K562 (cell line): Measurements from ENCODE around the gene BDH1. TPM values are rescaled to one million over a fixed set of nuclear protein-coding genes. Genes with fewer than 3 reads are reported as not detected.

Experiments used
- ATF6 ChIP-seq: sonication (generic); formaldehyde crosslinking; IDR thresholded peaks from 2 replicates; pipeline ENCODE4 v1.4.0; 2020; ENCODE audit warnings: mild to moderate bottlenecking, missing genetic modification reagents
- FOXO4 ChIP-seq: fragments of 450-650 bp; formaldehyde crosslinking; IDR thresholded peaks from 2 replicates; pipeline ENCODE4 v1.4.0; 2020; ENCODE audit warnings: mild to moderate bottlenecking, moderate library complexity
- GTF2E2 ChIP-seq: fragments of 200-800 bp; sonication (Bioruptor generic); IDR thresholded peaks from 2 replicates; pipeline ENCODE4 v1.6.1; 2016; ENCODE audit warnings: missing genetic modification characterization, missing compliant biosample characterization
- KLF1 ChIP-seq: fragments of 450-650 bp; IDR thresholded peaks from 2 replicates; pipeline ENCODE4 v1.6.1; 2016; ENCODE audit warnings: missing genetic modification characterization, missing compliant biosample characterization
- MYC ChIP-seq, 2 experiments: fragments of 250-450 bp in 1 of 2; sonication (Bioruptor Pico) in 1 of 2; IDR thresholded peaks; 2 replicates each; pipeline versions ENCODE4 v1.5.1 to v1.6.1; 2012 to 2021; ENCODE audit warnings: low read depth in 2 of 2, borderline replicate concordance in 1 of 2, improper control_type of control experiment in 1 of 2, low read length in 1 of 2, mild to moderate bottlenecking in 1 of 2, moderate library complexity in 1 of 2
- MYNN ChIP-seq, 2 experiments: sonication (generic); formaldehyde crosslinking in 1 of 2; IDR thresholded peaks; 2 replicates each; pipeline versions ENCODE4 v1.5.0 to v1.6.1; 2016 to 2020; ENCODE audit warnings: antibody characterized with exemption in 1 of 2, missing genetic modification reagents in 1 of 2
- PCBP2 ChIP-seq: fragments of 200-400 bp; formaldehyde crosslinking; IDR thresholded peaks from 2 replicates; pipeline ENCODE4 v1.6.1; 2018; ENCODE audit warnings: low read length, low read depth, mild to moderate bottlenecking, moderate library complexity; ENCODE audit not compliant: poor library complexity, severe bottlenecking
- PHF21A ChIP-seq: fragments of 450-650 bp; IDR thresholded peaks from 2 replicates; pipeline ENCODE4 v1.6.1; 2017; ENCODE audit warnings: low read depth, borderline replicate concordance
- POLR2AphosphoS5 ChIP-seq: IDR thresholded peaks from 2 replicates; pipeline ENCODE4 v1.6.1; 2011; ENCODE audit warnings: mild to moderate bottlenecking, low read depth, low read length, moderate library complexity; ENCODE audit not compliant: control insufficient read depth, insufficient read depth
- SAFB2 ChIP-seq: fragments of 200-400 bp; formaldehyde crosslinking; IDR thresholded peaks from 2 replicates; pipeline ENCODE4 v1.6.1; 2018; ENCODE audit warnings: borderline replicate concordance, low read length, low read depth, moderate library complexity; ENCODE audit not compliant: severe bottlenecking
- TARDBP ChIP-seq: fragments of 450-650 bp; IDR thresholded peaks from 2 replicates; pipeline ENCODE4 v1.6.1; 2016
- TRIM28 ChIP-seq: fragments of 450-650 bp; IDR thresholded peaks from 2 replicates; pipeline ENCODE4 v1.6.1; 2017
- ZHX1 ChIP-seq: fragments of 150-350 bp; conservative IDR thresholded peaks from 2 replicates; pipeline ENCODE4 v1.6.1; 2014; ENCODE audit warnings: low read length
- ZNF584 ChIP-seq: fragments of 200-800 bp; sonication (Bioruptor generic); IDR thresholded peaks from 2 replicates; pipeline ENCODE4 v1.6.1; 2016; ENCODE audit warnings: low read depth, mild to moderate bottlenecking, missing genetic modification characterization, missing compliant biosample characterization
- ZSCAN32 ChIP-seq: fragments of 450-650 bp; formaldehyde crosslinking; IDR thresholded peaks from 2 replicates; pipeline ENCODE4 v1.4.0; 2020; ENCODE audit warnings: mild to moderate bottlenecking, moderate library complexity
- polyA plus RNA-seq, 8 experiments: library from polyadenylated mRNA; depleted of rRNA in 4 of 8; stranded (reverse) in 5 of 8; unstranded in 3 of 8; fragments of >200 nt; fragmentation: Nextera tagmentation in 2 of 8; fragmentation: Illumina TruSeq in 1 of 8; extraction: Ambion mirVana in 2 of 8; extraction: Trizol in 1 of 8; gene quantifications; 2 replicates each; pipeline versions ENCODE4 v1.2.1 to v1.2.3, GENCODE V29; 2011 to 2014; ENCODE audit warnings: inconsistent platforms in 1 of 8, missing spikeins in 1 of 8
- total RNA-seq, 7 experiments: library from RNA; depleted of rRNA in 6 of 7; stranded (reverse); fragments of >200 nt in 6 of 7; fragmentation: Illumina TruSeq in 2 of 7; extraction: Trizol in 2 of 7; gene quantifications; 2 replicates each; pipeline versions ENCODE4 v1.2.1 to v1.2.3, GENCODE V29; 2011 to 2021; ENCODE audit warnings: low replicate concordance in 1 of 7
- TF ChIP-seq, protein P1 (sequence below): fragments of 450-650 bp; IDR thresholded peaks from 2 replicates; pipeline ENCODE4 v1.6.1; 2017; ENCODE audit warnings: antibody characterized with exemption
- TF ChIP-seq, protein P2 (sequence below): fragments of 250-450 bp; sonication (Bioruptor Pico); IDR thresholded peaks from 2 replicates; pipeline ENCODE4 v1.8.0; 2021; ENCODE audit warnings: moderate library complexity, mild to moderate bottlenecking, inconsistent platforms
- TF ChIP-seq, protein P3 (sequence below): fragments of 450-650 bp; IDR thresholded peaks from 2 replicates; pipeline ENCODE4 v1.6.1; 2016; ENCODE audit warnings: low read depth, mild to moderate bottlenecking, moderate library complexity

BDH1 gene
- total and polyA plus RNA-seq, 9 of the 15 experiments (the other 6 are each of a cell fraction or from before 2014, with no cell fraction given) = 0.07 to 0.89 (median 0.12) TPM; not detected in 3

- TF ChIP-seq, protein P1, sequence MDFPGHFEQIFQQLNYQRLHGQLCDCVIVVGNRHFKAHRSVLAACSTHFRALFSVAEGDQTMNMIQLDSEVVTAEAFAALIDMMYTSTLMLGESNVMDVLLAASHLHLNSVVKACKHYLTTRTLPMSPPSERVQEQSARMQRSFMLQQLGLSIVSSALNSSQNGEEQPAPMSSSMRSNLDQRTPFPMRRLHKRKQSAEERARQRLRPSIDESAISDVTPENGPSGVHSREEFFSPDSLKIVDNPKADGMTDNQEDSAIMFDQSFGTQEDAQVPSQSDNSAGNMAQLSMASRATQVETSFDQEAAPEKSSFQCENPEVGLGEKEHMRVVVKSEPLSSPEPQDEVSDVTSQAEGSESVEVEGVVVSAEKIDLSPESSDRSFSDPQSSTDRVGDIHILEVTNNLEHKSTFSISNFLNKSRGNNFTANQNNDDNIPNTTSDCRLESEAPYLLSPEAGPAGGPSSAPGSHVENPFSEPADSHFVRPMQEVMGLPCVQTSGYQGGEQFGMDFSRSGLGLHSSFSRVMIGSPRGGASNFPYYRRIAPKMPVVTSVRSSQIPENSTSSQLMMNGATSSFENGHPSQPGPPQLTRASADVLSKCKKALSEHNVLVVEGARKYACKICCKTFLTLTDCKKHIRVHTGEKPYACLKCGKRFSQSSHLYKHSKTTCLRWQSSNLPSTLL = no peak
- no peak for TF ChIP-seq ATF6 (CRISPR knock-in tag)
- TF ChIP-seq, protein P2, sequence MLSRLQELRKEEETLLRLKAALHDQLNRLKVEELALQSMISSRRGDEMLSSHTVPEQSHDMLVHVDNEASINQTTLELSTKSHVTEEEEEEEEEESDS (CRISPR knock-in tag) = no peak
- TF ChIP-seq ZHX1 = no peak
- TF ChIP-seq ZNF584 = peak; percentile 81
- TF ChIP-seq SAFB2 = no peak
- TF ChIP-seq, protein P3, sequence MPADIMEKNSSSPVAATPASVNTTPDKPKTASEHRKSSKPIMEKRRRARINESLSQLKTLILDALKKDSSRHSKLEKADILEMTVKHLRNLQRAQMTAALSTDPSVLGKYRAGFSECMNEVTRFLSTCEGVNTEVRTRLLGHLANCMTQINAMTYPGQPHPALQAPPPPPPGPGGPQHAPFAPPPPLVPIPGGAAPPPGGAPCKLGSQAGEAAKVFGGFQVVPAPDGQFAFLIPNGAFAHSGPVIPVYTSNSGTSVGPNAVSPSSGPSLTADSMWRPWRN = no peak
- TF ChIP-seq TARDBP = no peak
- TF ChIP-seq PHF21A = no peak
- TF ChIP-seq FOXO4 (CRISPR knock-in tag) = no peak
- no peak for TF ChIP-seq KLF1
- 0 out of 2 replicates have a peak, but pooled peaks have one; percentile 45 for TF ChIP-seq POLR2AphosphoS5
- no peak for TF ChIP-seq GTF2E2 (tag)
- no peak for TF ChIP-seq TRIM28
- TF ChIP-seq MYC (IDR thresholded peaks at IDR 0.05; ENCODE audit: low read depth, low read length) = peak; percentile 58
- TF ChIP-seq MYC (CRISPR knock-in tag; IDR thresholded peaks at IDR 0.05; ENCODE audit: borderline replicate concordance, low read depth) = no peak
- TF ChIP-seq PCBP2 = no peak
- TF ChIP-seq ZSCAN32 (CRISPR knock-in tag) = no peak
- no peak; the same call in 1 of the 2 replicates for TF ChIP-seq MYNN (IDR thresholded peaks at IDR 0.05)
- no peak for TF ChIP-seq MYNN (CRISPR knock-in tag; IDR thresholded peaks at IDR 0.05)
These were observed 36.7 kb upstream of the BDH1 start (continued) for GRCh38 chr3:197592361-197593045.
